CD4-positive, alpha-beta T cell treated with Interferon gamma for 1 hour (primary cell): ENCODE data around the gene HSFY1.
"Not testable (repeated sequence)": the region's sequence is repeated elsewhere in the genome, so short reads cannot be mapped to it uniquely, and the experiment has no call there.

ENCODE experiments used
- DNase-seq: peaks from one replicate; pipeline ENCODE4 v3.0.0-alpha.2; 2020

The HSFY1 gene, protein sequence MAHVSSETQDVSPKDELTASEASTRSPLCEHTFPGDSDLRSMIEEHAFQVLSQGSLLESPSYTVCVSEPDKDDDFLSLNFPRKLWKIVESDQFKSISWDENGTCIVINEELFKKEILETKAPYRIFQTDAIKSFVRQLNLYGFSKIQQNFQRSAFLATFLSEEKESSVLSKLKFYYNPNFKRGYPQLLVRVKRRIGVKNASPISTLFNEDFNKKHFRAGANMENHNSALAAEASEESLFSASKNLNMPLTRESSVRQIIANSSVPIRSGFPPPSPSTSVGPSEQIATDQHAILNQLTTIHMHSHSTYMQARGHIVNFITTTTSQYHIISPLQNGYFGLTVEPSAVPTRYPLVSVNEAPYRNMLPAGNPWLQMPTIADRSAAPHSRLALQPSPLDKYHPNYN

GRCh38 chrY:18546420-18546819 lies at the start of gene HSFY1:
Gene HSFY1 (plus strand): TSS chrY:18546720. CDS start chrY:18546788, 68 bp downstream.
- DNase-seq = not testable (repeated sequence)

DNA sequence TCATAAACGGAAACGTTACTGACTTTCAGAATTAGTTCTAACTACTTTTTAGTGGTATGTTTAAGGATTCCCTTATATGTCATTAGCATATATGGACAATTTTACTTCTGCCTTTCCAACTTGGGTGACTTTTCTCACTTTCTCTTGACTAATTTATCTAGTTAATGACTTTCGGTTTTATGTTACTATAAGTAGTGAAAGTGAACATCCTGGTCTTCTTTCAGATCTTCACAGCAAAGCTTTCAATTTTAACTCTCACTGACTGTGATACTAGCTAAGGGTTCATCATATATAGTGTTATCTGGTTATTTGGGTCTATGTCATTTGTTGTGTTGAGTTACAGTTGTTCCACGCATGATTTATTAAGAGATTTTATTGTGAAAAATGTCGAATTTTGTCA lies 42.3 kb upstream of the HSFY1 start:
- not testable (repeated sequence) for DNase-seq

DNA sequence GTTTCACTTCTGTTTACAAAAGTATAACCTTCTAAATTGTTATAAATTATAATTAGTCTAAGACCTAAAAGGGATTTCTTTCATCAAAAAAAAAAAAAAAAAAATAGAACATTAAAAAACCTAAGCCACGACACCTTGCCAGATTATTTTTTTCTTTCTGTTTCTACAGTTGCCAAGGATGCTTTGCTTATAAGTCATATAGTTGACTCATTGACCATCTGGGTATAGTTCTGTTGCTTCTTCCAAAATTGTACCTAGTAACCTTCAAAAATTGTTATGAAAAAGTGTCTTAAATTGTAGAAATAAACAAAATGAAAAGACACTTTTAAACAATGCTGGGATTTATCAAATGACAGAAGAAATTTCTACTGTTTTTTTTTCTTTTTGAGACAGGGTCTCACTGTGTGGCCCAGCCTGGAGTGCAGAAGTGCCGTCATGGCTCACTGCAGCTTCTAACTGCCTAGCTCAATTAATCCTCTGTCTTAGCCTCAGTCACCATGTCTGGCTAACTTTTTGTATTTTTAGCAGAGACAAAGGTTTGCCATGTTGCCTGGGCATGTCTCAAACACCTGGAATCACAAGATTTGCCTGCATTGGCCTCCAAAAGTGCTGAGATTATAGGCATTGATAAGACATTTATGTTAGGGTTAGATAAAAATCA lies 15.4 kb upstream of the HSFY1 start:
- DNase-seq = not testable (repeated sequence)

GRCh38 chrY:18538952-18539351 lies 7.6 kb upstream of the HSFY1 start:
- not testable (repeated sequence) for DNase-seq

- not testable (repeated sequence) for DNase-seq
These were observed 6.6 kb downstream of the HSFY1 start for GRCh38 chrY:18553132-18553531.

- not testable (repeated sequence) for DNase-seq
These were observed 19.4 kb downstream of the HSFY1 start for GRCh38 chrY:18565915-18566314.
